Left renal cortex interstitium (tissue), 4 donors: ENCODE results near the gene COX8C. TPM values are rescaled to one million over a fixed set of nuclear protein-coding genes. Genes with fewer than 3 reads are reported as not detected.
A peak's percentile ranks its signal among the peaks of the same experiment; 100 is the strongest.

Source experiments
- DNase-seq, 4 donors: peaks; one replicate each; pipeline ENCODE4 v3.0.0-alpha.2; 2013; ENCODE audit warnings: low read depth in 4 of 4, low spot score in 2 of 4, missing footprints in 1 of 4
- polyA plus RNA-seq, 4 donors: library from polyadenylated mRNA; unstranded; fragments of 120-200 nt; gene quantifications; one replicate each; pipeline ENCODE4 v1.2.1, GENCODE V29; 2013; ENCODE audit not compliant: insufficient read length in 4 of 4

COX8C gene
- polyA plus RNA-seq, 4 donors = 0.33 to 1.3 (median 0.42) TPM

GRCh38 chr14:93319958-93320357, 27.0 kb upstream of the COX8C start:
- no peak for DNase-seq

GRCh38 chr14:93320489-93320888, 26.5 kb upstream of the COX8C start:
- DNase-seq = no peak

GRCh38 chr14:93322929-93323599, 23.9 kb upstream of the COX8C start:
- no peak for DNase-seq

GRCh38 chr14:93323600-93324174, 23.3 kb upstream of the COX8C start:
- no peak for DNase-seq

GRCh38 chr14:93326196-93326595, 20.8 kb upstream of the COX8C start:
- no peak for DNase-seq

- DNase-seq = no peak
These were observed 18.4 kb upstream of the COX8C start for GRCh38 chr14:93328546-93328945.

- no peak for DNase-seq
These were observed 16.9 kb upstream of the COX8C start for GRCh38 chr14:93329965-93330608.

GRCh38 chr14:93330609-93331000, 16.4 kb upstream of the COX8C start:
- DNase-seq = no peak

GRCh38 chr14:93331002-93331727, 15.8 kb upstream of the COX8C start:
- no peak for DNase-seq

- peak in 2 of 4 donors; percentile 27 to 34 for DNase-seq
These were observed 15.1 kb upstream of the COX8C start for GRCh38 chr14:93331728-93332396.

GRCh38 chr14:93332397-93332852, 14.6 kb upstream of the COX8C start:
- DNase-seq = peak in 1 of 4 donors; percentile 45

- DNase-seq = peak; percentile 77 to 92 (median 88)
These were observed 13.9 kb upstream of the COX8C start, which contains the start of gene BTBD7 for GRCh38 chr14:93332853-93333630. BTBD7 (minus strand) TSS chr14:93333036; CDS start chr14:93296051, 36,985 bp downstream.

GRCh38 chr14:93333631-93334103, 13.3 kb upstream of the COX8C start:
- no peak for DNase-seq

- no peak for DNase-seq
These were observed 9.7 kb upstream of the COX8C start for GRCh38 chr14:93337143-93337753.

- DNase-seq = no peak
These were observed 9.1 kb upstream of the COX8C start for GRCh38 chr14:93337884-93338283.

- no peak for DNase-seq
These were observed 3.7 kb upstream of the COX8C start for GRCh38 chr14:93343266-93343665.

- no peak for DNase-seq
These were observed 3.2 kb upstream of the COX8C start for GRCh38 chr14:93343797-93344196.

- no peak for DNase-seq
These were observed 868 bp downstream of the COX8C start for GRCh38 chr14:93347850-93348249.

- no peak for DNase-seq
These were observed 1.3 kb downstream of the COX8C start for GRCh38 chr14:93348292-93348691.
